Progenitor cell of endocrine pancreas (in vitro differentiated cells): Measurements from ENCODE around the gene ERCC4. TPM values are rescaled to one million over a fixed set of nuclear protein-coding genes. Genes with fewer than 3 reads are reported as not detected.

ENCODE experiments used
- DNase-seq: peaks from one replicate; pipeline ENCODE4 v3.0.0; 2021; ENCODE audit warnings: low spot score; ENCODE audit not compliant: unreplicated experiment
- H3K27ac Mint-ChIP-seq: 2 replicates; pipeline ENCODE4 v1.8.0; 2021; ENCODE audit warnings: mild to moderate bottlenecking, moderate library complexity, mixed read lengths
- H3K27me3 Mint-ChIP-seq: 2 replicates; pipeline ENCODE4 v1.8.0; 2021; ENCODE audit warnings: mixed read lengths
- H3K36me3 Mint-ChIP-seq: 2 replicates; pipeline ENCODE4 v1.8.0; 2022; ENCODE audit warnings: mixed read lengths; ENCODE audit not compliant: insufficient read depth
- H3K4me1 Mint-ChIP-seq: 2 replicates; pipeline ENCODE4 v1.8.0; 2021; ENCODE audit warnings: low read depth, mixed read lengths
- H3K4me3 Mint-ChIP-seq: 2 replicates; pipeline ENCODE4 v1.8.0; 2021; ENCODE audit warnings: low read depth, mild to moderate bottlenecking, moderate library complexity, mixed read lengths
- H3K9me3 Mint-ChIP-seq: 2 replicates; pipeline ENCODE4 v1.8.0; 2021; ENCODE audit warnings: low read depth, mixed read lengths
- total RNA-seq: library from RNA; stranded (reverse); gene quantifications from 2 replicates; pipeline ENCODE4 v1.2.1, GENCODE V29; 2021
- TF ChIP-seq, protein P1 (sequence below): fragments of 200-600 bp; sonication (generic); IDR thresholded peaks from one replicate; pipeline ENCODE4 v1.5.0; 2021; ENCODE audit warnings: antibody characterized with exemption, mild to moderate bottlenecking; ENCODE audit not compliant: unreplicated experiment

The ERCC4 gene
- total RNA-seq, 1 donor from 2014 or later: 19.3 TPM

DNA sequence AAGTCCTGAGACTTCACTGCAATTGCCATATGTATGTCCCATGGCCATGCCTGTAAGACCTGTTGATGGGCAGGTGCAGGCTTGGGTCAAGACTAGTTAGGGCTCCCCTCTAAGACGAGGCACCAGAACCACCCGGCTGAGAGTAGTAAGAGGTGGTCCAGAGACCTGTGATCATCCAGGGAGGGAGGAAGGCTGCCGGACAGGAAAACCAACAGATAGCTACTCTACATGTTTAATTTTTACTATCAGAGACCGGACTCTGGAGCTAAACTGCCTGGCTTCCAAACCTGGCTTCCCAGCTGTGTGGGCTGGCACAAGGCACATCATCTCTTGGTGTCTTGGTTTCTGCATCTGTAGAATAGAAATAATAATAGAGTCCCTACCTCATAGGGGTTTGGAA, 73.0 kb downstream of the ERCC4 start:
- H3K36me3 Mint-ChIP-seq: no peaks in the 10 kb centered on the region
- no peak for DNase-seq
- H3K9me3 Mint-ChIP-seq: no peaks in the 10 kb centered on the region
- H3K27ac Mint-ChIP-seq: no peak overlapping the region
- H3K4me3 Mint-ChIP-seq: no peak overlapping the region
- TF ChIP-seq, protein P1, sequence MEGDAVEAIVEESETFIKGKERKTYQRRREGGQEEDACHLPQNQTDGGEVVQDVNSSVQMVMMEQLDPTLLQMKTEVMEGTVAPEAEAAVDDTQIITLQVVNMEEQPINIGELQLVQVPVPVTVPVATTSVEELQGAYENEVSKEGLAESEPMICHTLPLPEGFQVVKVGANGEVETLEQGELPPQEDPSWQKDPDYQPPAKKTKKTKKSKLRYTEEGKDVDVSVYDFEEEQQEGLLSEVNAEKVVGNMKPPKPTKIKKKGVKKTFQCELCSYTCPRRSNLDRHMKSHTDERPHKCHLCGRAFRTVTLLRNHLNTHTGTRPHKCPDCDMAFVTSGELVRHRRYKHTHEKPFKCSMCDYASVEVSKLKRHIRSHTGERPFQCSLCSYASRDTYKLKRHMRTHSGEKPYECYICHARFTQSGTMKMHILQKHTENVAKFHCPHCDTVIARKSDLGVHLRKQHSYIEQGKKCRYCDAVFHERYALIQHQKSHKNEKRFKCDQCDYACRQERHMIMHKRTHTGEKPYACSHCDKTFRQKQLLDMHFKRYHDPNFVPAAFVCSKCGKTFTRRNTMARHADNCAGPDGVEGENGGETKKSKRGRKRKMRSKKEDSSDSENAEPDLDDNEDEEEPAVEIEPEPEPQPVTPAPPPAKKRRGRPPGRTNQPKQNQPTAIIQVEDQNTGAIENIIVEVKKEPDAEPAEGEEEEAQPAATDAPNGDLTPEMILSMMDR: no peak
- H3K4me1 Mint-ChIP-seq: peaks cover 3% of the 10 kb centered on the region
- no peaks in the 10 kb centered on the region for H3K27me3 Mint-ChIP-seq

DNA sequence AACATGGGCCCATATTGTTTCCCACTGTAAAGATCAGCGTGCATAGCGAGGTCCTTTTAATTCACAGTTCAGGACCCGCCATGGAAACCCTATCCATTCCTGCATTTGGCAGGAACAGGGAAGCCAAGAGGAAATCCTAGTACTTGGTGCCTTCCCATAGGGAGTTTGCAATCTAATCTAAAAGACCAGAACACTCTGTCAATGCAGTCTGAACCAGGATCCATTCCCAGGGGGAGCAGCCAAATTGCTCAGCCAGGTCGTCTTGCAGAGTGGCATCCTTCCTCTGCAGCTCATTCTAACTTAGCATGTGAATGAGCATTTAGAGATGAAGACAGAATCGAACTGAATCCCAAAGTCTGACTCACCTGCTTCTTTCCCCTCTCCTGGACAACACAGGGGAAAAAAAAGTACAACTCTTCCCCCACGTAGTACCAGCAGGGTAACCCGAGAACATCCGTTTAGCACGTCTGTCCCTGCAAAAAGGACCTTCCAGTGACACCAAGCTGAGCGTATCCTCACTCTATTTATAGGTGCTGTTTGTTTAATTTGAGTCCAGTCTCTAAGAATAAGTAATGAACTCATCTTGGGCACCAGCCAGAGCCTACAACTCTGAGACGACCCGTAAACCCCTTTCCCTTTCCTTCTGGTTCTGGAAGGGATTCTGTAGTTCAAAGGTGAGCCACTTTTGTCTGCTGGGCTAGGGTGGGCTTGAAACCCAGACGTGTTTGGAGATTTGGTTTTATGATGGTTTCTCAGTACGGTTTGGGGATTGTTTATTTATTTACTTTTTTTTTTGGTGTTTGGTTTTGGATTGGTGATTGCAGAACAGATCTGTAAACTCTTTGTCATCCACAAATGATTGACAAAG, 74.5 kb downstream of the ERCC4 start:
- Mint-ChIP-seq H3K27me3 (no peaks in the 10 kb centered on the region), H3K27ac (no peak overlapping the region), H3K4me3 (no peak overlapping the region), H3K9me3 (no peaks in the 10 kb centered on the region), H3K4me1 (peaks cover 6% of the 10 kb centered on the region), H3K36me3 (no peaks in the 10 kb centered on the region)
- TF ChIP-seq, protein P1: no peak
- no peak for DNase-seq

DNA sequence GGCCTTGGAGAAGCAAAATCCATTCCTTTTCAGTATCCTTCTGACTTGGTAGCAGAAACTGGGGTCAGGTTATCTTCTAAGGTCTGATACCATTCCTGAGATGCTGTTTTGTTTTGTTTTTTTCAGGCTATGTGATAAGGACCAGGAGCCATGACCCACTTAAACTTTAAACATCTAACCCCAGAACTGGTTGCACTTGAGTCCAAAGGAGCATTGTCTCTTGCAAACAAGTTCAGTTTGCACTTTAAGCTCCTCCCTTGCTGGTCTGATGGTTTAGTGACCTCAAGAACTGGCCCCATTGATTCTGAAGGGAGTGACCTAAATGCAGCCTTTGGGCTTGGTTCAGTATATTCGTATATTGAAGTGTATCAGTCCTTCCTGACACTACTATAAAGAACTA, 75.2 kb downstream of the ERCC4 start:
- Mint-ChIP-seq H3K27me3 (no peaks in the 10 kb centered on the region), H3K27ac (no peak overlapping the region), H3K4me3 (no peak overlapping the region), H3K9me3 (no peaks in the 10 kb centered on the region), H3K4me1 (peaks cover 11% of the 10 kb centered on the region), H3K36me3 (no peaks in the 10 kb centered on the region)
- no peak for DNase-seq
- TF ChIP-seq, protein P1: no peak

DNA sequence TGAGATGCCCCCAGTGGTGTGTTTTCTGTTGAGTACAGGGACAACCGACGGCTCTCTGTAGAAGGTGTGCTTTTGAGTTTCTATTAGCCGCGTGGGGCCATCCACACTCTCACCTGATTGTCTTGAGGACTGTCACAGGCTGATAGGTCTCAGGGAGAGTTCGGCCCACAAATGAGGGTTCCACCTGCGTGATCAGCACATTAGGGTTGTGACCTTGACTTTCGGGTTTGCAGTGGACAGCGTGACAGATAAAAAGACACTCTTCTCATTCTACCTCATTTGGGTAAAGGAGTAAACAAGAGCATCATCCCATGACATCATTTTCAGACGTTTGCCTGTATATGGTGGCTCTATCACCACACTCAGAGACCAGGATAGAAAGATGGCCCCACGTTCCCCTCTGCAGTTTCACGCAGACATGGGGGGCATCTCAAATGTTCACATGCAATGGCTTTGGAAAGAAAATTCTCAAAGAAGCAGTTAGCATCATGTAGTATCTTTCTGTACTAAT, 76.9 kb downstream of the ERCC4 start:
- Mint-ChIP-seq H3K36me3 (no peaks in the 10 kb centered on the region), H3K4me1 (peaks cover 15% of the 10 kb centered on the region), H3K27ac (no peak overlapping the region), H3K4me3 (no peak overlapping the region), H3K9me3 (no peaks in the 10 kb centered on the region), H3K27me3 (no peaks in the 10 kb centered on the region)
- no peak for DNase-seq
- TF ChIP-seq, protein P1: no peak

DNA sequence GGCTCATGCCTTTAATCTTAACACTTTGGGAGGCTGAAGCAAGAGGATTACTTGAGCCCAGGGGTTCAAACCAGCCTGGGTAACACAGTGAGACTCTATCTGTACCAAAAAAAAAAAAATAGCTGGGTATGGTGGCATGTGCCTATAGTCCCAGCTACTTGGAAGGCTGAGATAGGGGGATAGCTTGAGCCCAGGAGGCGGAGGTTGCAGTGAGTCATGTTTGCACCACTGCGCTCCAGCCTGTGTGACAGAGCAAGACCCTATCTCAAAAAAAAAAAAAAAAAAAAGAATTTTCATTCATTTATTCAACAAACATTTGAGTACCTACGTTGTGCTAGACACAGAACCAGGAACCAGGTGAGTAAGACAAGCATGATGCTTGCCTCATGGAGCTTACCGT, 77.6 kb downstream of the ERCC4 start:
- peaks cover 6% of the 10 kb centered on the region for H3K27me3 Mint-ChIP-seq
- no peak for DNase-seq
- no peak overlapping the region for H3K27ac Mint-ChIP-seq
- H3K4me1 Mint-ChIP-seq: peaks cover 15% of the 10 kb centered on the region
- H3K4me3 Mint-ChIP-seq: no peak overlapping the region
- TF ChIP-seq, protein P1: no peak
- H3K36me3 Mint-ChIP-seq: no peaks in the 10 kb centered on the region
- no peaks in the 10 kb centered on the region for H3K9me3 Mint-ChIP-seq
